NB4 (cell line): ENCODE data around the gene PAM16.
"Not testable (repeated sequence)": the region's sequence is repeated elsewhere in the genome, so short reads cannot be mapped to it uniquely, and the experiment has no call there.

ENCODE experiments used
- DNase-seq: peaks from one replicate; pipeline ENCODE4 v3.0.0; 2010; ENCODE audit warnings: low read depth
- H3K4me3 ChIP-seq: one replicate; pipeline ENCODE4 v1.5.1; 2011; ENCODE audit warnings: mild to moderate bottlenecking, low read depth, low read length, moderate library complexity
- MYC ChIP-seq: IDR thresholded peaks from 2 replicates; pipeline ENCODE4 v1.6.1; 2011; ENCODE audit warnings: low read depth, low read length
- POLR2A ChIP-seq: IDR thresholded peaks from 2 replicates; pipeline ENCODE4 v1.6.1; 2011; ENCODE audit warnings: mild to moderate bottlenecking; ENCODE audit not compliant: insufficient read length; ENCODE audit errors: extremely low read depth
- TF ChIP-seq, protein P1 (sequence below): IDR thresholded peaks from one replicate; pipeline ENCODE4 v1.5.1; 2012; ENCODE audit warnings: low read depth, low read length
- TF ChIP-seq, protein P2 (sequence below): IDR thresholded peaks from 2 replicates; pipeline ENCODE4 v1.6.1; 2011; ENCODE audit warnings: low read depth, low read length

PAM16 gene

DNA sequence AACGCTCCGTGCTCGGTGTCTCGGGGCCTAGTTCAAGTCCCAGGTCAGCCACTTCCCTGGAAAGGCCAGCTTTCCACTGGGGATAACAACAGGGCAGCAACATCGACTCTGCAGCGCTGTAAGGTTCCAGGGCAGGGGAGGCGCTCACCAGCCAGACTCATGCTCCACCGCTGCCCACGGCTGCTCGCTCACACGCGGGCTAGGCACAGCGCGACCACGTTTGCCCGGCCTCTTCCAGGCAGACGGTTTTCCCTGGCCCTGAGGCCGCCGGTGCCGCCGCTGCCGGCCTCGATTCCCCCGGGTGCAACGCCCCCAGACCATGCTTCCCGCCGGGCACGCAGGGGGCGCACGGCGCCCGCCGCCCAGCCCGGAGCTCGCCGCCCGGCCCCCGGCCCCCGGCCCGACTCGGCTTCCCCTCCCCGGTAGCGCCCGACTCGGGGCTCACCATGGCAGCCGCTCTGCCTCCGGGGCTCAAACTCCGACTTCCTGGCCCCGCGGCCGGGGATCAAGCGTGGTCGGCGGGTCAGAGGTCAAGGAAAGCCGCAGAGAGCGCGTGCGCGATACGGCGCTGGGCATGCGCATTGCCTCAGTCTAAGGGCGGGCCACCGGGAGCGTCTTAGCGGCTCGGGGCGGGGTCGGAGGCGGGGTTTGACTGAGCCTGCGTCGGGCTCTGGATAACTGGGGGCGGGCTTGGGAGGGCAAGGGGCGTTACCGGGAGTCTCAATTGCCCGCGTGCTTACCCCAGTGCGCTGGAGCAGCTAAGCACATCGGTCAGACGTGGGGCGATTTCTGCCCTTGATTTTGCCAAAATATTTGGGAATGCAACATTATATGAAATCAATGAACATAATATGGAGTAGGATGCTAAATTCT, at the start of gene PAM16:
Gene PAM16, minus strand, starts transcription at position 535 of the 873 bp plus-strand sequence. Its CDS starts 87 bp downstream, at position 448.
- DNase-seq = peak; percentile 96
- H3K4me3 ChIP-seq = peak within 1 kb of the TSS; percentile 94
- TF ChIP-seq POLR2A (peak; percentile 61), MYC (peak; percentile 86)
- TF ChIP-seq, protein P1, sequence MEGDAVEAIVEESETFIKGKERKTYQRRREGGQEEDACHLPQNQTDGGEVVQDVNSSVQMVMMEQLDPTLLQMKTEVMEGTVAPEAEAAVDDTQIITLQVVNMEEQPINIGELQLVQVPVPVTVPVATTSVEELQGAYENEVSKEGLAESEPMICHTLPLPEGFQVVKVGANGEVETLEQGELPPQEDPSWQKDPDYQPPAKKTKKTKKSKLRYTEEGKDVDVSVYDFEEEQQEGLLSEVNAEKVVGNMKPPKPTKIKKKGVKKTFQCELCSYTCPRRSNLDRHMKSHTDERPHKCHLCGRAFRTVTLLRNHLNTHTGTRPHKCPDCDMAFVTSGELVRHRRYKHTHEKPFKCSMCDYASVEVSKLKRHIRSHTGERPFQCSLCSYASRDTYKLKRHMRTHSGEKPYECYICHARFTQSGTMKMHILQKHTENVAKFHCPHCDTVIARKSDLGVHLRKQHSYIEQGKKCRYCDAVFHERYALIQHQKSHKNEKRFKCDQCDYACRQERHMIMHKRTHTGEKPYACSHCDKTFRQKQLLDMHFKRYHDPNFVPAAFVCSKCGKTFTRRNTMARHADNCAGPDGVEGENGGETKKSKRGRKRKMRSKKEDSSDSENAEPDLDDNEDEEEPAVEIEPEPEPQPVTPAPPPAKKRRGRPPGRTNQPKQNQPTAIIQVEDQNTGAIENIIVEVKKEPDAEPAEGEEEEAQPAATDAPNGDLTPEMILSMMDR = no peak
- TF ChIP-seq, protein P2, sequence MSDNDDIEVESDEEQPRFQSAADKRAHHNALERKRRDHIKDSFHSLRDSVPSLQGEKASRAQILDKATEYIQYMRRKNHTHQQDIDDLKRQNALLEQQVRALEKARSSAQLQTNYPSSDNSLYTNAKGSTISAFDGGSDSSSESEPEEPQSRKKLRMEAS = peak; percentile 83; the same call in 1 of the 2 replicates

GRCh38 chr16:4399001-4399730, 48.0 kb upstream of the PAM16 start:
- no peak overlapping the region for H3K4me3 ChIP-seq
- no peak for DNase-seq
- no peak for TF ChIP-seq MYC
- TF ChIP-seq, protein P1 = no peak

- no peak for DNase-seq
- TF ChIP-seq POLR2A = no peak
- TF ChIP-seq, protein P1 = no peak
- TF ChIP-seq MYC = no peak
- TF ChIP-seq, protein P2 = no peak
- no peak overlapping the region for H3K4me3 ChIP-seq
Observed at GRCh38 chr16:4395055-4395726, 44.1 kb upstream of the PAM16 start.

GRCh38 chr16:4393850-4394249, 42.7 kb upstream of the PAM16 start:
- DNase-seq, H3K4me3 ChIP-seq: not testable (repeated sequence)

DNA sequence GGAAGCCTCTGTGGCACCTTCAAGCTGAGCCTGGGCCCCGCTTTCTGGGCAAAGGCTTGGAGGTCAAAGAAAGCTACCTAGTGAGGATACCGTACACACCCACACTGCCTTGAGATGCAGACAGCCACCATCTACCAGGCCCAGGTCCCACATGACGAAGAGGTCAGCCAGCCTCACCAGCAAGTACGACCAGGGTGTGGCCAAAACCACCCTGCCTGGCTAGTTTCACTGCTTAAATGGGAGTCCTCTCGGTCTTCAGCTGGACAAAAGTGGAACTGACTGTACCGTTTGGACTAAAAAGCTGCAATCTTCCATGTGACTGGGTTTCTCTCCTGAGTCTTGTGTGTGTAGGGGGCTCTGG, 42.1 kb upstream of the PAM16 start:
- DNase-seq = no peak
- no peak overlapping the region for H3K4me3 ChIP-seq
- TF ChIP-seq, protein P2 = no peak
- TF ChIP-seq, protein P1 = no peak
- TF ChIP-seq POLR2A = no peak
- TF ChIP-seq MYC = no peak

DNA sequence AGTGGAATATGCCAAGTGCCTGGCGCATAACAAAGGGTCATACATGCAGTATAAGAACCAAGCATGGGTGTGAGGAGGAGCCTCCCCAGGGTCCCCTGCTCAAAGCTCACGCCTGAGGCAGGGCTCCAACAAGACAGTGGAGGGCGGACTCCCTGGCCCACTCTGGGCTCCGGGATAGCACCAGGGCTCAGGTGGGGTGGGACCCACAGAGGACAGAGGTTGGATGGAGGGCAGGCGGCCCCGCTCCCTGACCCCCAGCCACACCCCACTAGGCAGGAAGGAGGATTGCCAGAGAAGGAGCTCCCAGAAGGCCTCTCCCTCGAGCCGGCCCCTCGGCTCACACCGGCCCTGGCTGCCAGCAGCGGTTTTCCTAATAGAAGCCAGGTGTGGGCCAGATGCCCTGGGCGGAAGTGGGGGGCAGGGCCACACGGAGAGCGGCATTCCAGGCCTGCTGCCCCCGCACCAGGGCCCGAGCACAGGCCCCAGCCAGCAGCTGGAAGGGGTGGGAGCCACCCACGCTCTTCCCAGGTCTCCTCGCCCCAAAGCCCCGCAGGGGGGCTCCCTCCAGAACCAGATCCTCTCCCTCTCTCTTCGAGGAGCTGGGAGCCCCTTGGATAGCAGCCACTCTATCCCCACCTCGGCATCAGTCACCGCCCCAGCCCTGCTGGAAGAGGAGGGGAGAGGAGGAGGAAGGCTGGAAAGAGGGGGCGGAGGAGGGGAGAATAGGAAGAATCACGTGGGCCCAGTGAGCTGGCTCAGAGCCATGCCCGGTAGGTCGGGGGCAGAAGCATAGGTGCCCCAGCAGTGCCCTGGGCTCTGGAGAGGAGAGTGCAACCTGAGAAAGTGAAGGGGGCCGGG, 41.5 kb upstream of the PAM16 start:
- DNase-seq = no peak
- no peak for TF ChIP-seq POLR2A
- TF ChIP-seq, protein P1 = no peak
- TF ChIP-seq MYC = no peak
- TF ChIP-seq, protein P2 = no peak
- no peak overlapping the region for H3K4me3 ChIP-seq
